A549 (cell line): ENCODE measurements around the gene DGKH. TPM values are rescaled to one million over a fixed set of nuclear protein-coding genes. Genes with fewer than 3 reads are reported as not detected.
A peak's percentile ranks its signal among the peaks of the same experiment; 100 is the strongest.

Source experiments
- ATAC-seq, 2 experiments: fragments of 200-7000 bp in 1 of 2; fragments of >200 bp in 1 of 2; cut with Nextera tagmentation in 1 of 2; cut with Tn5 transposase in 1 of 2; 3 replicates each; pipeline versions ENCODE4 v1.8.0 to v1.9.1; 2018 to 2020; ENCODE audit warnings: mild to moderate bottlenecking in 1 of 2, moderate library complexity in 1 of 2
- CTCF ChIA-PET: fragments of 300-600 bp; sonication (Branson Sonifier 250); formaldehyde crosslinking; extraction: SDS; loops from one replicate; lab custom pipeline; 2021; ENCODE audit warnings: antibody characterized with exemption, inconsistent platforms; lab: Yijun Ruan, JAX
- POLR2A ChIA-PET: fragments of 350-600 bp; formaldehyde crosslinking; extraction: SDS; loops from one replicate; lab custom pipeline; 2021; ENCODE audit warnings: antibody characterized with exemption, inconsistent platforms; lab: Yijun Ruan, JAX
- DNase-seq, 2 experiments: peaks; one replicate each; pipeline versions ENCODE4 v3.0.0 to v3.0.0-alpha.2; 2011 to 2016; ENCODE audit warnings: low read depth in 1 of 2, low spot score in 1 of 2
- FAIRE-seq: peaks from 2 replicates; lab custom pipeline; 2011; peaks lifted over from hg19 to GRCh38; lab: Jason Lieb, UNC
- H3K27ac ChIP-seq, 2 experiments: fragments of >200 bp; sonication (Bioruptor Twin); formaldehyde crosslinking; 3 replicates each; pipeline ENCODE4 v1.5.1; 2016 to 2017
- H3K4me1 ChIP-seq: fragments of >200 bp; sonication (Bioruptor Twin); formaldehyde crosslinking; 3 replicates; pipeline ENCODE4 v1.6.1; 2016
- H3K4me2 ChIP-seq: fragments of >200 bp; sonication (Bioruptor Twin); formaldehyde crosslinking; 3 replicates; pipeline ENCODE4 v1.6.1; 2016
- H3K4me3 ChIP-seq: fragments of >200 bp; sonication (Bioruptor Twin); formaldehyde crosslinking; 3 replicates; pipeline ENCODE4 v1.5.1; 2016
- H3K9me3 ChIP-seq: fragments of >200 bp; sonication (Bioruptor Twin); formaldehyde crosslinking; 3 replicates; pipeline ENCODE4 v1.6.1; 2016
- ATOH8 ChIP-seq: fragments of 250-450 bp; sonication (Bioruptor Pico); IDR thresholded peaks from 2 replicates; pipeline ENCODE4 v1.5.0; 2020; ENCODE audit warnings: low read depth, mild to moderate bottlenecking, moderate library complexity
- BCL3 ChIP-seq: fragments of >200 bp; sonication (Bioruptor Twin); formaldehyde crosslinking; IDR thresholded peaks from 3 replicates; pipeline ENCODE4 v1.6.1; 2016
- CBX2 ChIP-seq: fragments of 200-600 bp; sonication (generic); IDR thresholded peaks from 2 replicates; pipeline ENCODE4 v1.6.1; 2016; ENCODE audit warnings: low read depth, mild to moderate bottlenecking, borderline replicate concordance
- CEBPB ChIP-seq, 2 experiments: fragments of >200 bp in 1 of 2; sonication (Bioruptor Twin) in 1 of 2; formaldehyde crosslinking in 1 of 2; IDR thresholded peaks; 2 replicates each; pipeline ENCODE4 v1.6.1; 2012 to 2016
- CHD2 ChIP-seq: fragments of 150-350 bp; IDR thresholded peaks from 2 replicates; pipeline ENCODE4 v1.6.1; 2014; ENCODE audit warnings: low read length; ENCODE audit not compliant: partially characterized antibody
- CHD4 ChIP-seq: fragments of 200-600 bp; sonication (generic); IDR thresholded peaks from 2 replicates; pipeline ENCODE4 v1.6.1; 2016; ENCODE audit warnings: antibody characterized with exemption, mild to moderate bottlenecking, borderline replicate concordance
- GATA3 ChIP-seq: IDR thresholded peaks from 2 replicates; pipeline ENCODE4 v1.6.1; 2012; ENCODE audit warnings: borderline replicate concordance
- HDAC2 ChIP-seq: fragments of 200-600 bp; sonication (generic); IDR thresholded peaks from 2 replicates; pipeline ENCODE4 v1.6.1; 2016
- HOXA7 ChIP-seq: fragments of 250-450 bp; sonication (Bioruptor Pico); IDR thresholded peaks from 2 replicates; pipeline ENCODE4 v1.5.0; 2020; ENCODE audit warnings: mild to moderate bottlenecking, moderate library complexity
- HOXB13 ChIP-seq: fragments of 250-450 bp; sonication (Bioruptor Pico); IDR thresholded peaks from 2 replicates; pipeline ENCODE4 v1.5.0; 2020; ENCODE audit warnings: low read depth, mild to moderate bottlenecking, moderate library complexity
- JUNB ChIP-seq: fragments of >200 bp; sonication (Bioruptor Twin); formaldehyde crosslinking; IDR thresholded peaks from 2 replicates; pipeline ENCODE4 v1.6.1; 2016
- KDM5A ChIP-seq: fragments of 200-600 bp; sonication (generic); IDR thresholded peaks from 2 replicates; pipeline ENCODE4 v1.6.1; 2016; ENCODE audit warnings: antibody characterized with exemption, mild to moderate bottlenecking
- MAZ ChIP-seq: fragments of 150-350 bp; IDR thresholded peaks from 2 replicates; pipeline ENCODE4 v1.6.1; 2014; ENCODE audit warnings: antibody characterized with exemption, low read depth, low read length, borderline replicate concordance
- MYC ChIP-seq: IDR thresholded peaks from 2 replicates; pipeline ENCODE4 v1.6.1; 2012; ENCODE audit warnings: mild to moderate bottlenecking, inconsistent platforms, low read length, improper control_type of control experiment, borderline replicate concordance
- PHF8 ChIP-seq: fragments of 200-600 bp; sonication (generic); IDR thresholded peaks from 2 replicates; pipeline ENCODE4 v1.6.1; 2016; ENCODE audit warnings: low read depth, mild to moderate bottlenecking, antibody characterized with exemption, moderate library complexity, borderline replicate concordance
- POLR2A ChIP-seq: IDR thresholded peaks from 2 replicates; pipeline ENCODE4 v1.6.1; 2012; ENCODE audit warnings: mild to moderate bottlenecking, low read length
- RARB ChIP-seq: fragments of 250-450 bp; sonication (Bioruptor Pico); IDR thresholded peaks from 2 replicates; pipeline ENCODE4 v1.8.0; 2021; ENCODE audit warnings: mild to moderate bottlenecking, moderate library complexity
- RNF2 ChIP-seq: fragments of 200-600 bp; sonication (generic); IDR thresholded peaks from 2 replicates; pipeline ENCODE4 v1.6.1; 2016; ENCODE audit warnings: low read depth, mild to moderate bottlenecking, antibody characterized with exemption, moderate library complexity, borderline replicate concordance
- TP53 ChIP-seq: fragments of 250-450 bp; sonication (Bioruptor Pico); IDR thresholded peaks from 2 replicates; pipeline ENCODE4 v1.5.0; 2021; ENCODE audit warnings: mild to moderate bottlenecking, moderate library complexity
- ZFP36 ChIP-seq: fragments of 450-650 bp; IDR thresholded peaks from 2 replicates; pipeline ENCODE4 v1.6.1; 2014; ENCODE audit warnings: borderline replicate concordance; ENCODE audit not compliant: partially characterized antibody
- ZSCAN20 ChIP-seq: fragments of 250-450 bp; sonication (Bioruptor Pico); IDR thresholded peaks from 2 replicates; pipeline ENCODE4 v1.8.0; 2022; ENCODE audit warnings: mild to moderate bottlenecking, moderate library complexity
- WGBS: methylation state at CpG from one replicate; pipeline ENCODE4 v1.1.6; 2017; ENCODE audit errors: missing lambda C conversion rate; 5-methylcytosine and 5-hydroxymethylcytosine counted together
- polyA minus RNA-seq: library from RNA; depleted of rRNA, polyadenylated mRNA; stranded (reverse); fragments of >200 nt; gene quantifications from 2 replicates; pipeline ENCODE4 v1.2.3, GENCODE V29; 2011; rRNA and poly(A)+ RNA removed
- polyA plus RNA-seq, 4 experiments: library from polyadenylated mRNA; depleted of rRNA in 3 of 4; stranded (reverse); fragments of >200 nt; fragmentation: RNase III in 1 of 4; extraction: RNeasy Plus Mini Kit Qiagen cat#74134 plus additional on column Dnase treatment in 1 of 4; gene quantifications; 2 replicates in 3 of 4; 3 replicates in 1 of 4; pipeline ENCODE4 v1.2.3, GENCODE V29; 2011 to 2017
- TF ChIP-seq, protein P1 (sequence below): fragments of 250-450 bp; sonication (Bioruptor Pico); IDR thresholded peaks from 2 replicates; pipeline ENCODE4 v1.5.0; 2021; ENCODE audit warnings: mild to moderate bottlenecking, moderate library complexity, borderline replicate concordance
- TF ChIP-seq, protein P2 (sequence below): IDR thresholded peaks from 2 replicates; pipeline ENCODE4 v1.6.1; 2012
- TF ChIP-seq, protein P3 (sequence below): fragments of >200 bp; sonication (Bioruptor Twin); formaldehyde crosslinking; IDR thresholded peaks from 2 replicates; pipeline ENCODE4 v1.6.1; 2016
- TF ChIP-seq, protein P4 (sequence below): fragments of 150-350 bp; IDR thresholded peaks from 2 replicates; pipeline ENCODE4 v1.6.1; 2014; ENCODE audit warnings: low read depth, mild to moderate bottlenecking, low read length

Gene DGKH
- polyA plus RNA-seq (2011; rRNA removed), result 6.3 and 6.7 TPM in 2 replicates
- polyA plus RNA-seq (2012; cell fraction: cytosol; rRNA removed), result 2.8 and 3.1 TPM in 2 replicates
- polyA plus RNA-seq (2012; cell fraction: nucleus; rRNA removed), result 1.5 and 2.6 TPM in 2 replicates
- polyA plus RNA-seq (2017; fragmentation: RNase III; extraction: RNeasy Plus Mini Kit Qiagen cat#74134 plus additional on column Dnase treatment), result 3.6 to 4.4 TPM (median 3.8 TPM) in 3 replicates
- polyA minus RNA-seq, result 12.4 and 14.1 TPM in 2 replicates

- peak within 1 kb of the TSS; percentile 64 for H3K4me3 ChIP-seq
- peaks cover 20% of the 10 kb centered on the region for H3K4me1 ChIP-seq
- H3K9me3 ChIP-seq, result no peaks in the 10 kb centered on the region
- peak within 1 kb of the TSS; percentile 85 for H3K4me2 ChIP-seq
- FAIRE-seq, result no peak
- CTCF ChIA-PET, result interaction anchor here (0.6 to 2.0 kb wide), 5 partner anchors 21 to 380 kb away, joined by 3 to 10 read pairs (median 5); no protein-coding TSS in a partner anchor
- DNase-seq, result no peak
- ATAC-seq, result peak; percentile 52 to 66
- POLR2A ChIA-PET, result interaction anchor here (0.6 to 1.8 kb wide), 6 partner anchors 9 to 1754 kb away, joined by 3 to 6 read pairs (median 4); partner anchors contain the start of gene VWA8
- no peak for TF ChIP-seq KDM5A
- no peak for TF ChIP-seq JUNB
- TF ChIP-seq, protein P1, sequence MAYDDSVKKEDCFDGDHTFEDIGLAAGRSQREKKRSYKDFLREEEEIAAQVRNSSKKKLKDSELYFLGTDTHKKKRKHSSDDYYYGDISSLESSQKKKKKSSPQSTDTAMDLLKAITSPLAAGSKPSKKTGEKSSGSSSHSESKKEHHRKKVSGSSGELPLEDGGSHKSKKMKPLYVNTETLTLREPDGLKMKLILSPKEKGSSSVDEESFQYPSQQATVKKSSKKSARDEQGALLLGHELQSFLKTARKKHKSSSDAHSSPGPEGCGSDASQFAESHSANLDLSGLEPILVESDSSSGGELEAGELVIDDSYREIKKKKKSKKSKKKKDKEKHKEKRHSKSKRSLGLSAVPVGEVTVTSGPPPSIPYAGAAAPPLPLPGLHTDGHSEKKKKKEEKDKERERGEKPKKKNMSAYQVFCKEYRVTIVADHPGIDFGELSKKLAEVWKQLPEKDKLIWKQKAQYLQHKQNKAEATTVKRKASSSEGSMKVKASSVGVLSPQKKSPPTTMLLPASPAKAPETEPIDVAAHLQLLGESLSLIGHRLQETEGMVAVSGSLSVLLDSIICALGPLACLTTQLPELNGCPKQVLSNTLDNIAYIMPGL (CRISPR knock-in tag), result no peak
- TF ChIP-seq HOXB13, result no peak
- TF ChIP-seq CBX2, result no peak
- TF ChIP-seq TP53 (CRISPR knock-in tag), result no peak
- TF ChIP-seq, protein P2, sequence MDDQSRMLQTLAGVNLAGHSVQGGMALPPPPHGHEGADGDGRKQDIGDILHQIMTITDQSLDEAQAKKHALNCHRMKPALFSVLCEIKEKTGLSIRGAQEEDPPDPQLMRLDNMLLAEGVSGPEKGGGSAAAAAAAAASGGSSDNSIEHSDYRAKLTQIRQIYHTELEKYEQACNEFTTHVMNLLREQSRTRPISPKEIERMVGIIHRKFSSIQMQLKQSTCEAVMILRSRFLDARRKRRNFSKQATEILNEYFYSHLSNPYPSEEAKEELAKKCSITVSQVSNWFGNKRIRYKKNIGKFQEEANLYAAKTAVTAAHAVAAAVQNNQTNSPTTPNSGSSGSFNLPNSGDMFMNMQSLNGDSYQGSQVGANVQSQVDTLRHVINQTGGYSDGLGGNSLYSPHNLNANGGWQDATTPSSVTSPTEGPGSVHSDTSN, result no peak
- TF ChIP-seq CHD4, result no peak
- TF ChIP-seq GATA3, result no peak
- TF ChIP-seq MYC, result no peak
- TF ChIP-seq ATOH8 (CRISPR knock-in tag), result no peak
- TF ChIP-seq BCL3, result no peak
- WGBS, result no CpG with 5 or more reads among the region's 32 CpGs
- H3K27ac ChIP-seq, result peak within 1 kb of the TSS; percentile 92 to 100
Measured at GRCh38 chr13:42048342-42048683, at the start of gene DGKH. Gene DGKH, plus strand, starts transcription at chr13:42048648. Its CDS starts 126 bp downstream, at chr13:42048774.

DNA sequence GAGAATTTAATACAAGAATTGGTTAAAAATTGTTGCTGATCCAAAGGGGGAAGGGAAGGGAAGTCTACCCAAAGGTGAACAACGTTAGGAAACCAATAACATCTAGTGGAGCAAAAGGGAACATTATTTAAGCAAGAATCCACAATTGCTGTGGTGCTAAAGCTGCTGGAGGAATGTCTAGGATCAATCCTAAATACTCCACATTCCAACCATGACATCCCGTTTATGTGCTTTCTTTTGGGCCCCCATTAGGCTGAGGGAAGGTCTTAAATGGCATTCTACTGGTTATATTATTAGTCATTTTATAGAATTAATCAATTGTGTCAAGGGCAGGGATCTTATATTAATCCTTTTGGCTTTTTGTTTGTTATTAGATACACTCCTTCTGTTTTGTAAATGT lies 47.6 kb upstream of the DGKH start:
- WGBS, result 43% methylated on average over 2 of the region's 2 CpGs
- Histone ChIP-seq H3K4me1 (peaks cover 8% of the 10 kb centered on the region; the same call in 2 of the 3 replicates), H3K4me3 (no peak overlapping the region), H3K4me2 (no peak overlapping the region), H3K27ac (no peak overlapping the region), H3K9me3 (no peaks in the 10 kb centered on the region)
- CTCF ChIA-PET, result interaction anchor here (1.0 kb wide), 1 partner anchor 13 kb away, joined by 3 read pairs; no protein-coding TSS in a partner anchor
- FAIRE-seq, result no peak
- no peak for ATAC-seq
- TF ChIP-seq RARB (no peak), ZSCAN20 (no peak), HOXA7 (CRISPR knock-in tag) (no peak), CEBPB (IDR thresholded peaks at IDR 0.05) (no peak), BCL3 (no peak), HDAC2 (no peak), CBX2 (no peak), CHD2 (no peak), ZFP36 (no peak), RNF2 (no peak), POLR2A (no peak), PHF8 (no peak), MAZ (no peak)
- TF ChIP-seq, protein P3, sequence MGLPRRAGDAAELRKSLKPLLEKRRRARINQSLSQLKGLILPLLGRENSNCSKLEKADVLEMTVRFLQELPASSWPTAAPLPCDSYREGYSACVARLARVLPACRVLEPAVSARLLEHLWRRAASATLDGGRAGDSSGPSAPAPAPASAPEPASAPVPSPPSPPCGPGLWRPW, result no peak
- TF ChIP-seq, protein P4, sequence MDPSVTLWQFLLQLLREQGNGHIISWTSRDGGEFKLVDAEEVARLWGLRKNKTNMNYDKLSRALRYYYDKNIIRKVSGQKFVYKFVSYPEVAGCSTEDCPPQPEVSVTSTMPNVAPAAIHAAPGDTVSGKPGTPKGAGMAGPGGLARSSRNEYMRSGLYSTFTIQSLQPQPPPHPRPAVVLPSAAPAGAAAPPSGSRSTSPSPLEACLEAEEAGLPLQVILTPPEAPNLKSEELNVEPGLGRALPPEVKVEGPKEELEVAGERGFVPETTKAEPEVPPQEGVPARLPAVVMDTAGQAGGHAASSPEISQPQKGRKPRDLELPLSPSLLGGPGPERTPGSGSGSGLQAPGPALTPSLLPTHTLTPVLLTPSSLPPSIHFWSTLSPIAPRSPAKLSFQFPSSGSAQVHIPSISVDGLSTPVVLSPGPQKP, result no peak
- no peak for DNase-seq
- POLR2A ChIA-PET, result no interaction called here
